ENCODE measurements around the gene SRF. TPM values are rescaled to one million over a fixed set of nuclear protein-coding genes. Genes with fewer than 3 reads are reported as not detected.
A peak's percentile ranks its signal among the peaks of the same experiment; 100 is the strongest.

SRF gene
- total RNA-seq, 1 donor from 2014 or later, result 55.7 TPM

- no peak for DNase-seq (ENCODE audit: low spot score)
These were observed 45.1 kb downstream of the SRF start for GRCh38 chr6:43216200-43216599.

- DNase-seq (ENCODE audit: low spot score), result no peak
These were observed 46.3 kb downstream of the SRF start for GRCh38 chr6:43217351-43217750.

- DNase-seq (ENCODE audit: low spot score), result no peak
These were observed 48.0 kb downstream of the SRF start for GRCh38 chr6:43219119-43219518.

GRCh38 chr6:43219814-43220213, 48.7 kb downstream of the SRF start:
- no peak for DNase-seq (ENCODE audit: low spot score)

- no peak for DNase-seq (ENCODE audit: low spot score)
These were observed 49.4 kb downstream of the SRF start for GRCh38 chr6:43220439-43220951.

GRCh38 chr6:43221046-43221972, 50.2 kb downstream of the SRF start:
- DNase-seq (ENCODE audit: low spot score), result no peak

GRCh38 chr6:43222418-43223059, 51.5 kb downstream of the SRF start:
- DNase-seq (ENCODE audit: low spot score), result no peak

- no peak for DNase-seq (ENCODE audit: low spot score)
These were observed 52.1 kb downstream of the SRF start for GRCh38 chr6:43223175-43223574.

- DNase-seq (ENCODE audit: low spot score), result no peak
These were observed 55.3 kb downstream of the SRF start for GRCh38 chr6:43226192-43226851.

GRCh38 chr6:43228951-43229802, 58.1 kb downstream of the SRF start, which contains the start of gene DNPH1:
Gene DNPH1 (minus strand): TSS chr6:43229481. CDS start chr6:43229456, 25 bp downstream.
- DNase-seq (ENCODE audit: low spot score), result peak; percentile 81

- DNase-seq (ENCODE audit: low spot score), result no peak
These were observed 58.9 kb downstream of the SRF start for GRCh38 chr6:43229803-43230620.

- DNase-seq (ENCODE audit: low spot score), result no peak
These were observed 60.0 kb downstream of the SRF start for GRCh38 chr6:43231053-43231452.

Other genes starting within 250 kb of the SRF start
- 45.6 TPM for gene CNPY3, start 241.8 kb upstream of the SRF start, total RNA-seq
- gene GNMT, start 210.5 kb upstream of the SRF start, total RNA-seq, result 0.73 TPM
- gene PEX6, start 192.1 kb upstream of the SRF start, total RNA-seq, result 23.0 TPM
- gene PPP2R5D, start 186.7 kb upstream of the SRF start, total RNA-seq, result 24.7 TPM
- 71.2 TPM for gene MEA1, start 157.3 kb upstream of the SRF start, total RNA-seq
- gene KLHDC3, start 157.0 kb upstream of the SRF start, total RNA-seq, result 40.3 TPM
- gene RRP36, start 149.6 kb upstream of the SRF start, total RNA-seq, result 58.9 TPM
- 28.8 TPM for gene CUL7, start 117.4 kb upstream of the SRF start, total RNA-seq
- 33.0 TPM for gene MRPL2, start 111.8 kb upstream of the SRF start, total RNA-seq
- gene KLC4, start 111.6 kb upstream of the SRF start, total RNA-seq, result 23.8 TPM
- 52.0 TPM for gene PTK7, start 95.0 kb upstream of the SRF start, total RNA-seq
- 71.7 TPM for gene CUL9, start 10.9 kb downstream of the SRF start, total RNA-seq
- gene DNPH1, start 58.2 kb downstream of the SRF start, total RNA-seq, result 42.8 TPM
- gene TTBK1, start 72.2 kb downstream of the SRF start, total RNA-seq, result not detected
- gene SLC22A7, start 127.0 kb downstream of the SRF start, total RNA-seq, result not detected
- gene CRIP3, start 137.6 kb downstream of the SRF start, total RNA-seq, result 1.5 TPM
- 14.7 TPM for gene ZNF318, start 198.4 kb downstream of the SRF start, total RNA-seq